HEK293 (cell line): ENCODE data around the gene PXDC1.

ENCODE experiments used
- CTCF ChIA-PET: fragments of 350-600 bp; formaldehyde crosslinking; extraction: SDS; loops from one replicate; lab custom pipeline; 2021; ENCODE audit warnings: antibody characterized with exemption; lab: Yijun Ruan, JAX
- POLR2A ChIA-PET: fragments of 300-600 bp; formaldehyde crosslinking; extraction: SDS; loops from one replicate; lab custom pipeline; 2020; ENCODE audit warnings: antibody characterized with exemption, inconsistent platforms; lab: Yijun Ruan, JAX
- H3K27ac ChIP-seq: fragments of 200-500 bp; sonication (Bioruptor generic); 2 replicates; pipeline ENCODE4 v1.5.1; 2014; ENCODE audit warnings: low read depth, low read length, control low read depth, inconsistent platforms; ENCODE audit errors: extremely low read depth
- H3K36me3 ChIP-seq, 2 experiments: fragments of 200-500 bp in 1 of 2; sonication (Bioruptor generic) in 1 of 2; 1 replicate in 1 of 2; 2 replicates in 1 of 2; pipeline ENCODE4 v1.5.1; 2014 to 2017; ENCODE audit warnings: inconsistent platforms in 2 of 2, low read length in 2 of 2; ENCODE audit not compliant: control insufficient read depth in 2 of 2, insufficient read depth in 1 of 2
- H3K4me1 ChIP-seq: fragments of 200-500 bp; sonication (Bioruptor generic); 2 replicates; pipeline ENCODE4 v1.5.1; 2014; ENCODE audit warnings: mild to moderate bottlenecking, low read length, inconsistent platforms; ENCODE audit not compliant: control insufficient read depth, insufficient read depth
- H3K4me3 ChIP-seq: 2 replicates; pipeline ENCODE4 v1.5.1; 2011; ENCODE audit warnings: low read depth, mild to moderate bottlenecking, control low read depth, low read length, moderate library complexity
- H3K9me3 ChIP-seq: fragments of 200-500 bp; sonication (Bioruptor generic); 2 replicates; pipeline ENCODE4 v1.5.1; 2014; ENCODE audit warnings: low read depth, low read length, inconsistent platforms; ENCODE audit not compliant: control insufficient read depth, insufficient read depth
- HOXA7 ChIP-seq: sonication (generic); formaldehyde crosslinking; IDR thresholded peaks from 2 replicates; pipeline ENCODE4 v1.8.1; 2022; ENCODE audit warnings: missing genetic modification reagents, borderline replicate concordance
- HOXC10 ChIP-seq: sonication (generic); formaldehyde crosslinking; IDR thresholded peaks from 2 replicates; pipeline ENCODE4 v1.8.1; 2023; ENCODE audit warnings: mild to moderate bottlenecking, missing genetic modification reagents
- PRDM10 ChIP-seq: fragments of 450-650 bp; formaldehyde crosslinking; IDR thresholded peaks from 2 replicates; pipeline ENCODE4 v1.5.1; 2016; ENCODE audit warnings: missing biosample characterization, missing genetic modification characterization
- PRDM2 ChIP-seq: fragments of 450-650 bp; formaldehyde crosslinking; IDR thresholded peaks from 2 replicates; pipeline ENCODE4 v1.5.1; 2016; ENCODE audit warnings: missing biosample characterization, missing genetic modification characterization, borderline replicate concordance
- YY2 ChIP-seq: fragments of 450-650 bp; formaldehyde crosslinking; IDR thresholded peaks from 2 replicates; pipeline ENCODE4 v1.5.1; 2016; ENCODE audit warnings: missing biosample characterization, missing genetic modification characterization
- ZFP3 ChIP-seq: fragments of 450-650 bp; formaldehyde crosslinking; IDR thresholded peaks from 2 replicates; pipeline ENCODE4 v1.5.1; 2016; ENCODE audit warnings: low read depth, missing biosample characterization, missing genetic modification characterization
- ZNF114 ChIP-seq: fragments of 450-650 bp; formaldehyde crosslinking; IDR thresholded peaks from 2 replicates; pipeline ENCODE4 v1.5.0; 2017; ENCODE audit warnings: missing biosample characterization, missing genetic modification characterization
- ZNF155 ChIP-seq: fragments of 450-650 bp; formaldehyde crosslinking; IDR thresholded peaks from 2 replicates; pipeline ENCODE4 v1.5.1; 2016; ENCODE audit warnings: missing biosample characterization, missing genetic modification characterization
- ZNF169 ChIP-seq: fragments of 450-650 bp; formaldehyde crosslinking; IDR thresholded peaks from 2 replicates; pipeline ENCODE4 v1.5.1; 2016; ENCODE audit warnings: missing biosample characterization, missing genetic modification characterization
- ZNF214 ChIP-seq: fragments of 450-650 bp; formaldehyde crosslinking; IDR thresholded peaks from 2 replicates; pipeline ENCODE4 v1.5.1; 2017; ENCODE audit warnings: missing biosample characterization, mild to moderate bottlenecking, missing genetic modification characterization, borderline replicate concordance
- ZNF239 ChIP-seq: fragments of 450-650 bp; formaldehyde crosslinking; IDR thresholded peaks from 2 replicates; pipeline ENCODE4 v1.5.1; 2016; ENCODE audit warnings: missing biosample characterization, missing genetic modification characterization
- ZNF404 ChIP-seq: fragments of 450-650 bp; formaldehyde crosslinking; IDR thresholded peaks from 2 replicates; pipeline ENCODE4 v1.5.1; 2017; ENCODE audit warnings: missing biosample characterization, missing genetic modification characterization
- ZNF426 ChIP-seq: fragments of 450-650 bp; formaldehyde crosslinking; IDR thresholded peaks from 2 replicates; pipeline ENCODE4 v1.5.1; 2017; ENCODE audit warnings: missing biosample characterization, missing genetic modification characterization, mild to moderate bottlenecking, inconsistent platforms, moderate library complexity
- ZNF48 ChIP-seq: fragments of 450-650 bp; formaldehyde crosslinking; IDR thresholded peaks from 2 replicates; pipeline ENCODE4 v1.5.1; 2016; ENCODE audit warnings: missing biosample characterization, missing genetic modification characterization
- ZNF549 ChIP-seq: fragments of 450-650 bp; IDR thresholded peaks from 2 replicates; pipeline ENCODE4 v1.5.1; 2018; ENCODE audit warnings: missing biosample characterization, missing genetic modification characterization, mild to moderate bottlenecking, inconsistent platforms, moderate library complexity
- ZNF660 ChIP-seq: fragments of 450-650 bp; IDR thresholded peaks from 2 replicates; pipeline ENCODE4 v1.5.1; 2018; ENCODE audit warnings: missing biosample characterization, mild to moderate bottlenecking, missing genetic modification characterization
- ZNF768 ChIP-seq: fragments of 450-650 bp; formaldehyde crosslinking; IDR thresholded peaks from 2 replicates; pipeline ENCODE4 v1.5.1; 2018; ENCODE audit warnings: missing biosample characterization, mild to moderate bottlenecking, missing genetic modification characterization
- TF ChIP-seq, protein P1 (sequence below): fragments of 450-650 bp; formaldehyde crosslinking; IDR thresholded peaks from 2 replicates; pipeline ENCODE4; 2016; ENCODE audit warnings: missing biosample characterization, missing genetic modification characterization
- TF ChIP-seq, protein P2 (sequence below): fragments of 450-650 bp; formaldehyde crosslinking; IDR thresholded peaks from 2 replicates; pipeline ENCODE4 v1.5.1; 2016; ENCODE audit warnings: missing biosample characterization, missing genetic modification characterization
- TF ChIP-seq, protein P3 (sequence below): fragments of 450-650 bp; formaldehyde crosslinking; IDR thresholded peaks from 2 replicates; pipeline ENCODE4 v1.5.1; 2016; ENCODE audit warnings: missing biosample characterization, missing genetic modification characterization
- TF ChIP-seq, protein P4 (sequence below): fragments of 450-650 bp; formaldehyde crosslinking; IDR thresholded peaks from 2 replicates; pipeline ENCODE4 v1.5.1; 2016; ENCODE audit warnings: missing biosample characterization, missing genetic modification characterization

Gene PXDC1

DNA sequence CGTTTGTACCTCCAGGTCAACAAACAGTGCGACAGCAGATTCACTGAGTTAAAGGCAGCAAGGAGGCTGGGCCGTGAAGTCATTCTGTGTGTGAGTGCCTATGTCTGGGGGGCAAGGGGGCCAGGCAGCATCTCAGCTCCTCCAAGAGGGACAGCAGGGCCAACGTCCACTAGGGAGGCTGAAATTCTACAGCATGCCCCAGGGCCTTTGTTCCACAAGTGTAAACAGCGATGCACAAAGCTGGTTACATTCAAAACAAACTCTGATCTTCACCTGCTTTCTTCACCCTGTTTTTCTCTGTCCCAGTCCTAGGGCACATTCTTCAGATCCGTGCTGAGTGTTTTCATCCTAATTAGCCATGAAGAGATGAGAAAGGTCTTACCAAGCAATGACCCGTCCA lies 41.1 kb downstream of the PXDC1 start:
- CTCF ChIA-PET: interaction anchor here (0.6 kb wide), 1 partner anchor 573 kb away, joined by 3 read pairs; no protein-coding TSS in a partner anchor
- H3K9me3 ChIP-seq: no peaks in the 10 kb centered on the region

DNA sequence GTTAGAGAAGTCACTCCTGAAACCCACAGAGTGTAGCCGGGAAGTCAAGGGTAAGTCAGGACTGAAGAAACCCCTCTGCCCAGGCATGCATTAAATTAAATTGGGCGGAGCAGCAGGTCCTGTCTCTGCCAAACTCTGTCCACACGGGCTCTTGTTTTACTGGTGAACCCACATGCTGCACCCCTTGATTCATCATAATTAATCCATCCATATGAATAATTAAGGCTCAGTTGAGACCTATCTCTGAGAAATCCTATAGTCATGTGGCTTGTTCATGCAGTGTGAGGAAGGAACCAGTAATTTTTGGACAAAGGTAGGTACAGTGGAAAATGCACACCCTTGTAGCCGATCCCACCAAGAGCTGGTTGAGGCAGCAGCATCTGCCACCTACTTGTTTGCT lies 43.0 kb downstream of the PXDC1 start:
- H3K9me3 ChIP-seq: no peaks in the 10 kb centered on the region
- no peak overlapping the region for H3K27ac ChIP-seq
- H3K36me3 ChIP-seq: no peaks in the 10 kb centered on the region
- no peak overlapping the region for H3K4me3 ChIP-seq
- H3K4me1 ChIP-seq: no peaks in the 10 kb centered on the region
- POLR2A ChIA-PET: no interaction called here
- CTCF ChIA-PET: interaction anchor here (0.6 kb wide), 1 partner anchor 126 kb away, joined by 4 read pairs; no protein-coding TSS in a partner anchor
- TF ChIP-seq, protein P1, sequence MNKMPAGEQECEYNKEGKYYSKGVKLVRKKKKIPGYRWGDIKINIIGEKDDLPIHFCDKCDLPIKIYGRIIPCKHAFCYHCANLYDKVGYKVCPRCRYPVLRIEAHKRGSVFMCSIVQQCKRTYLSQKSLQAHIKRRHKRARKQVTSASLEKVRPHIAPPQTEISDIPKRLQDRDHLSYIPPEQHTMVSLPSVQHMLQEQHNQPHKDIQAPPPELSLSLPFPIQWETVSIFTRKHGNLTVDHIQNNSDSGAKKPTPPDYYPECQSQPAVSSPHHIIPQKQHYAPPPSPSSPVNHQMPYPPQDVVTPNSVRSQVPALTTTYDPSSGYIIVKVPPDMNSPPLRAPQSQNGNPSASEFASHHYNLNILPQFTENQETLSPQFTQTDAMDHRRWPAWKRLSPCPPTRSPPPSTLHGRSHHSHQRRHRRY (tag by site-specific recombination): no peak
- no peak for TF ChIP-seq YY2 (tag by site-specific recombination)
- TF ChIP-seq, protein P2, sequence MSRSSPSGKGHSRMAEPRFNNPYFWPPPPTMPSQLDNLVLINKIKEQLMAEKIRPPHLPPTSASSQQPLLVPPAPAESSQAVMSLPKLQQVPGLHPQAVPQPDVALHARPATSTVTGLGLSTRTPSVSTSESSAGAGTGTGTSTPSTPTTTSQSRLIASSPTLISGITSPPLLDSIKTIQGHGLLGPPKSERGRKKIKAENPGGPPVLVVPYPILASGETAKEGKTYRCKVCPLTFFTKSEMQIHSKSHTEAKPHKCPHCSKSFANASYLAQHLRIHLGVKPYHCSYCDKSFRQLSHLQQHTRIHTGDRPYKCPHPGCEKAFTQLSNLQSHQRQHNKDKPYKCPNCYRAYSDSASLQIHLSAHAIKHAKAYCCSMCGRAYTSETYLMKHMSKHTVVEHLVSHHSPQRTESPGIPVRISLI (tag by site-specific recombination): no peak
- TF ChIP-seq ZNF169 (tag by site-specific recombination): no peak
- TF ChIP-seq PRDM10 (tag by site-specific recombination): no peak

More for the DNA sequence above, 41.1 kb downstream of the PXDC1 start:
- Histone ChIP-seq H3K4me1 (no peaks in the 10 kb centered on the region), H3K36me3 (no peaks in the 10 kb centered on the region), H3K4me3 (no peak overlapping the region), H3K27ac (no peak overlapping the region)
- TF ChIP-seq ZNF114 (tag by site-specific recombination) (no peak), PRDM2 (tag by site-specific recombination) (no peak), ZNF169 (tag by site-specific recombination) (no peak), ZNF48 (tag by site-specific recombination) (no peak), ZFP3 (tag by site-specific recombination) (no peak), ZNF768 (tag by site-specific recombination) (no peak), ZNF549 (tag by site-specific recombination) (no peak), ZNF155 (tag by site-specific recombination) (no peak), HOXC10 (no peak), HOXA7 (no peak), ZNF404 (tag by site-specific recombination) (no peak), ZNF214 (tag by site-specific recombination) (no peak), ZNF426 (tag by site-specific recombination) (no peak), ZNF660 (tag by site-specific recombination) (no peak), ZNF239 (no peak)
- TF ChIP-seq, protein P3, sequence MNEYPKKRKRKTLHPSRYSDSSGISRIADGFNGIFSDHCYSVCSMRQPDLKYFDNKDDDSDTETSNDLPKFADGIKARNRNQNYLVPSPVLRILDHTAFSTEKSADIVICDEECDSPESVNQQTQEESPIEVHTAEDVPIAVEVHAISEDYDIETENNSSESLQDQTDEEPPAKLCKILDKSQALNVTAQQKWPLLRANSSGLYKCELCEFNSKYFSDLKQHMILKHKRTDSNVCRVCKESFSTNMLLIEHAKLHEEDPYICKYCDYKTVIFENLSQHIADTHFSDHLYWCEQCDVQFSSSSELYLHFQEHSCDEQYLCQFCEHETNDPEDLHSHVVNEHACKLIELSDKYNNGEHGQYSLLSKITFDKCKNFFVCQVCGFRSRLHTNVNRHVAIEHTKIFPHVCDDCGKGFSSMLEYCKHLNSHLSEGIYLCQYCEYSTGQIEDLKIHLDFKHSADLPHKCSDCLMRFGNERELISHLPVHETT: no peak
- TF ChIP-seq, protein P4, sequence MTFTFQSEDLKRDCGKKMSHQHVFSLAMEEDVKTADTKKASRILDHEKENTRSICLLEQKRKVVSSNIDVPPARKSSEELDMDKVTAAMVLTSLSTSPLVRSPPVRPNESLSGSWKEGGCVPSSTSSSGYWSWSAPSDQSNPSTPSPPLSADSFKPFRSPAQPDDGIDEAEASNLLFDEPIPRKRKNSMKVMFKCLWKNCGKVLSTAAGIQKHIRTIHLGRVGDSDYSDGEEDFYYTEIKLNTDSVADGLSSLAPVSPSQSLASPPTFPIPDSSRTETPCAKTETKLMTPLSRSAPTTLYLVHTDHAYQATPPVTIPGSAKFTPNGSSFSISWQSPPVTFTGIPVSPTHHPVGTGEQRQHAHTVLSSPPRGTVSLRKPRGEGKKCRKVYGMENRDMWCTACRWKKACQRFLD (tag by site-specific recombination): no peak
- POLR2A ChIA-PET: no interaction called here
